K562 (cell line): ENCODE data around the gene VPS50.

ENCODE experiments used
- DIDO1 ChIP-seq: fragments of 450-650 bp; IDR thresholded peaks from 2 replicates; pipeline ENCODE4 v1.6.1; 2016; ENCODE audit warnings: low read depth, missing biosample characterization, missing genetic modification characterization
- ELF1 ChIP-seq: fragments of 200-800 bp; sonication (Bioruptor generic); IDR thresholded peaks from 2 replicates; pipeline ENCODE4 v1.6.1; 2016; ENCODE audit warnings: missing genetic modification characterization, missing compliant biosample characterization
- EZH2 ChIP-seq: IDR thresholded peaks from 2 replicates; pipeline ENCODE4 v1.6.1; 2012; ENCODE audit warnings: low read depth, mild to moderate bottlenecking, inconsistent platforms, low read length, borderline replicate concordance
- GABPA ChIP-seq: fragments of 200-800 bp; sonication (Bioruptor generic); conservative IDR thresholded peaks from 2 replicates; pipeline ENCODE4 v1.6.1; 2016; ENCODE audit warnings: low read depth, missing genetic modification characterization, missing compliant biosample characterization
- GABPB1 ChIP-seq: sonication (generic); formaldehyde crosslinking; IDR thresholded peaks from 2 replicates; pipeline ENCODE4 v1.8.0; 2022; ENCODE audit warnings: mild to moderate bottlenecking, missing genetic modification reagents
- JUND ChIP-seq, 2 experiments: IDR thresholded peaks; 2 replicates in 1 of 2; 3 replicates in 1 of 2; pipeline ENCODE4 v1.6.1; 2011; ENCODE audit warnings: borderline replicate concordance in 2 of 2, low read depth in 2 of 2, low read length in 2 of 2, improper control_type of control experiment in 1 of 2, missing biosample characterization in 1 of 2, missing genetic modification characterization in 1 of 2, missing genetic modification reagents in 1 of 2
- KAT7 ChIP-seq: sonication (generic); formaldehyde crosslinking; IDR thresholded peaks from 2 replicates; pipeline ENCODE4 v1.8.0; 2022; ENCODE audit warnings: missing genetic modification reagents, mild to moderate bottlenecking, borderline replicate concordance
- NFE2L1 ChIP-seq: fragments of 450-650 bp; IDR thresholded peaks from 2 replicates; pipeline ENCODE4 v1.6.1; 2016; ENCODE audit warnings: missing genetic modification characterization, low read depth, mild to moderate bottlenecking, missing compliant biosample characterization, moderate library complexity, borderline replicate concordance
- TGIF2 ChIP-seq: sonication (generic); formaldehyde crosslinking; IDR thresholded peaks from 2 replicates; pipeline ENCODE4 v1.8.1; 2022; ENCODE audit warnings: mild to moderate bottlenecking, missing genetic modification reagents, moderate library complexity
- THAP7 ChIP-seq: fragments of 250-450 bp; sonication (Bioruptor Pico); IDR thresholded peaks from 2 replicates; pipeline ENCODE4 v1.5.0; 2021
- ZBTB34 ChIP-seq: fragments of 250-450 bp; sonication (Bioruptor Pico); IDR thresholded peaks from 2 replicates; pipeline ENCODE4 v1.8.0; 2021; ENCODE audit warnings: mild to moderate bottlenecking, moderate library complexity
- ZNF274 ChIP-seq: IDR thresholded peaks from 2 replicates; pipeline ENCODE4 v1.6.1; 2011; ENCODE audit warnings: low read depth, mild to moderate bottlenecking, low read length, moderate library complexity, borderline replicate concordance
- ZNF431 ChIP-seq: sonication (generic); formaldehyde crosslinking; IDR thresholded peaks from 2 replicates; pipeline ENCODE4 v1.8.0; 2022; ENCODE audit warnings: mild to moderate bottlenecking, missing genetic modification reagents

- TF ChIP-seq JUND (IDR thresholded peaks at IDR 0.05; ENCODE audit: borderline replicate concordance, low read depth, low read length) = no peak
- TF ChIP-seq JUND (tag; IDR thresholded peaks at IDR 0.05; ENCODE audit: borderline replicate concordance, low read depth, low read length) = no peak
- TF ChIP-seq ELF1 (tag) = no peak
- no peak for TF ChIP-seq KAT7 (CRISPR knock-in tag)
- no peak for TF ChIP-seq THAP7 (CRISPR knock-in tag)
- no peak for TF ChIP-seq ZNF431 (CRISPR knock-in tag)
- TF ChIP-seq ZNF274 = no peak
- no peak for TF ChIP-seq EZH2
- no peak for TF ChIP-seq ZBTB34 (CRISPR knock-in tag)
- no peak for TF ChIP-seq NFE2L1
- TF ChIP-seq GABPB1 (CRISPR knock-in tag) = no peak
- no peak for TF ChIP-seq GABPA (tag)
- no peak for TF ChIP-seq DIDO1 (tag)
- no peak for TF ChIP-seq TGIF2
Measured at GRCh38 chr7:93203496-93203895, 28.7 kb upstream of the VPS50 start.
